ENCODE results near the gene SPRN. TPM values are rescaled to one million over a fixed set of nuclear protein-coding genes. Genes with fewer than 3 reads are reported as not detected.

SPRN gene
- total and polyA plus RNA-seq, 7 donors: under 0.01 to 1.1 (median 0.41) TPM; not detected in 2

GRCh38 chr10:133454204-133454893 is 29.9 kb upstream of the SPRN start:
- Histone ChIP-seq H3K27me3 (no peaks in the 10 kb centered on the region), H3K9me3 (no peaks in the 10 kb centered on the region), H3K36me3 (no peaks in the 10 kb centered on the region), H3K4me3 (no peak overlapping the region), H3K27ac (no peak overlapping the region), H3K4me1 (no peaks in the 10 kb centered on the region)
- intact Hi-C loops (cut with DNase I): no loop called here
- no peak for DNase-seq
- TF ChIP-seq POLR2A (IDR thresholded peaks at IDR 0.05) (no peak), CTCF (IDR thresholded peaks at IDR 0.05) (no peak), POLR2AphosphoS5 (IDR thresholded peaks at IDR 0.05) (no peak), EP300 (IDR thresholded peaks at IDR 0.05) (no peak)
- 81 to 89% methylated on average over 10 of the region's 10 CpGs for WGBS, 2 donors

GRCh38 chr10:133453516-133454203 is 29.2 kb upstream of the SPRN start, which contains the start of gene SCART1:
TSS of gene SCART1 (plus strand) at chr10:133453945. CDS start at chr10:133453998, 53 bp downstream.
- Histone ChIP-seq H3K4me1 (no peaks in the 10 kb centered on the region), H3K36me3 (no peaks in the 10 kb centered on the region), H3K4me3 (no peak within 1 kb of the TSS), H3K27me3 (no peaks in the 10 kb centered on the region), H3K9me3 (no peaks in the 10 kb centered on the region), H3K27ac (no peak within 1 kb of the TSS)
- DNase-seq: no peak
- intact Hi-C loops (cut with DNase I): no loop called here
- WGBS, 2 donors: 88 to 90% methylated on average over 11 of the region's 11 CpGs
- no peak for TF ChIP-seq CTCF (IDR thresholded peaks at IDR 0.05)
- TF ChIP-seq EP300 (IDR thresholded peaks at IDR 0.05): no peak
- no peak for TF ChIP-seq POLR2A (IDR thresholded peaks at IDR 0.05)
- no peak for TF ChIP-seq POLR2AphosphoS5 (IDR thresholded peaks at IDR 0.05)

- Histone ChIP-seq H3K9me3 (peaks cover 0 to 9% (median 4%) of the 10 kb centered on the region in 4 donors), H3K36me3 (no peaks in the 10 kb centered on the region), H3K4me1 (no peaks in the 10 kb centered on the region), H3K27me3 (no peaks in the 10 kb centered on the region), H3K27ac (no peak overlapping the region), H3K4me3 (no peak overlapping the region)
- intact Hi-C loops (cut with DNase I): no loop called here
- no peak for DNase-seq
- TF ChIP-seq POLR2AphosphoS5 (IDR thresholded peaks at IDR 0.05) (no peak), CTCF (IDR thresholded peaks at IDR 0.05) (no peak)
- 81 to 83% methylated on average over 4 of the region's 4 CpGs for WGBS, 2 donors
Measured at GRCh38 chr10:133452453-133452852, 28.0 kb upstream of the SPRN start.

GRCh38 chr10:133451346-133451745 is 26.9 kb upstream of the SPRN start:
- Histone ChIP-seq H3K27me3 (no peaks in the 10 kb centered on the region), H3K27ac (no peak overlapping the region), H3K36me3 (no peaks in the 10 kb centered on the region), H3K9me3 (peaks cover 0 to 15% (median 8%) of the 10 kb centered on the region in 4 donors), H3K4me3 (no peak overlapping the region), H3K4me1 (no peaks in the 10 kb centered on the region)
- TF ChIP-seq EP300 (IDR thresholded peaks at IDR 0.05): no peak
- TF ChIP-seq POLR2AphosphoS5 (IDR thresholded peaks at IDR 0.05): no peak
- TF ChIP-seq POLR2A (IDR thresholded peaks at IDR 0.05): no peak
- no peak for TF ChIP-seq CTCF (IDR thresholded peaks at IDR 0.05)
- no peak for DNase-seq
- intact Hi-C loops (cut with DNase I): no loop called here
- WGBS, 2 donors: 41 to 58% methylated on average over 4 of the region's 4 CpGs

Data from sigmoid colon (tissue), 7 donors.